ENCODE results near the gene MTO1. TPM values are rescaled to one million over a fixed set of nuclear protein-coding genes. Genes with fewer than 3 reads are reported as not detected.
"Not testable (repeated sequence)": the region's sequence is repeated elsewhere in the genome, so short reads cannot be mapped to it uniquely, and the experiment has no call there.

The MTO1 gene
- total RNA-seq, 4 donors from 2014 or later: 19.5 to 27.8 (median 24.3) TPM

- Histone ChIP-seq H3K4me1 (peaks cover 12 to 76% (median 51%) of the 10 kb centered on the region in 3 donors), H3K27ac (peak overlapping the region; percentile 100), H3K36me3 (peaks cover 9 to 59% (median 27%) of the 10 kb centered on the region in 3 donors), H3K4me3 (peak overlapping the region; percentile 63 to 92 (median 82))
- peak in 1 of 4 donors; percentile 2 for TF ChIP-seq POLR2A (IDR thresholded peaks at IDR 0.05)
- DNase-seq; H3K9me3 ChIP-seq; intact Hi-C loops (cut with DNase I); H3K27me3 ChIP-seq: not testable (repeated sequence)
- WGBS, 2 donors: 0 to 4% methylated on average over 5 to 7 of the region's 8 CpGs
Measured at GRCh38 chr6:73518982-73519881, 57.7 kb downstream of the MTO1 start.

GRCh38 chr6:73519926-73520687 lies 58.6 kb downstream of the MTO1 start:
- DNase-seq: no peak
- WGBS, 2 donors: 0% methylated on average over 5 to 42 of the region's 56 CpGs
- no peak for TF ChIP-seq CTCF (IDR thresholded peaks at IDR 0.05)
- peak in 1 of 4 donors; percentile 5 for TF ChIP-seq POLR2A (IDR thresholded peaks at IDR 0.05)
- intact Hi-C loops (cut with DNase I): loop anchor here (10.0 kb wide), 2 partner anchors 65 to 95 kb away; no protein-coding TSS in a partner anchor
- H3K36me3 ChIP-seq: peaks cover 7 to 50% (median 27%) of the 10 kb centered on the region in 3 donors
- peaks cover 12 to 70% (median 49%) of the 10 kb centered on the region in 3 donors for H3K4me1 ChIP-seq
- H3K27me3 ChIP-seq: no peaks in the 10 kb centered on the region
- no peaks in the 10 kb centered on the region for H3K9me3 ChIP-seq
- peak overlapping the region; percentile 63 to 92 (median 82) for H3K4me3 ChIP-seq
- peak overlapping the region; percentile 100 for H3K27ac ChIP-seq

GRCh38 chr6:73520688-73521350 lies 59.3 kb downstream of the MTO1 start, which contains the start of gene EEF1A1:
EEF1A1 (minus strand) TSS chr6:73521032; CDS start chr6:73520026, 1,006 bp downstream.
- Histone ChIP-seq H3K9me3 (no peaks in the 10 kb centered on the region), H3K4me1 (peaks cover 12 to 63% (median 46%) of the 10 kb centered on the region in 3 donors), H3K27ac (peak within 1 kb of the TSS; percentile 100), H3K36me3 (peaks cover 7 to 43% (median 27%) of the 10 kb centered on the region in 3 donors), H3K4me3 (peak within 1 kb of the TSS; percentile 63 to 92 (median 82)), H3K27me3 (no peaks in the 10 kb centered on the region)
- DNase-seq: peak; percentile 99
- intact Hi-C loops (cut with DNase I): loop anchor here (10.0 kb wide), 2 partner anchors 64 to 94 kb away; no protein-coding TSS in a partner anchor
- peak in 1 of 6 experiments; percentile 12 for TF ChIP-seq CTCF (IDR thresholded peaks at IDR 0.05)
- peak; percentile 89 to 99 (median 99) for TF ChIP-seq POLR2A (IDR thresholded peaks at IDR 0.05)
- 0% methylated on average over 6 to 21 of the region's 53 CpGs for WGBS, 2 donors

- no peaks in the 10 kb centered on the region for H3K9me3 ChIP-seq
- DNase-seq: peak; percentile 76
- intact Hi-C loops (cut with DNase I): loop anchor here (10.0 kb wide), 2 partner anchors 63 to 93 kb away; no protein-coding TSS in a partner anchor
- H3K27ac ChIP-seq: peak overlapping the region; percentile 100
- TF ChIP-seq POLR2A (IDR thresholded peaks at IDR 0.05) (peak in 2 of 4 donors; percentile 17 to 26), CTCF (IDR thresholded peaks at IDR 0.05) (no peak)
- H3K36me3 ChIP-seq: peaks cover 7 to 36% (median 23%) of the 10 kb centered on the region in 3 donors
- peak overlapping the region; percentile 63 to 92 (median 82) for H3K4me3 ChIP-seq
- 0% methylated on average over 9 to 15 of the region's 36 CpGs for WGBS, 2 donors
- H3K4me1 ChIP-seq: peaks cover 12 to 56% (median 41%) of the 10 kb centered on the region in 3 donors
- no peaks in the 10 kb centered on the region for H3K27me3 ChIP-seq
Measured at GRCh38 chr6:73521351-73521985, 59.9 kb downstream of the MTO1 start.

Measured in esophagus squamous epithelium (tissue), 5 donors.